NT2/D1 (cell line): ENCODE data around the gene GSTO1.

Source experiments
- DNase-seq: peaks from one replicate; pipeline ENCODE4 v3.0.0-alpha.2; 2011; ENCODE audit warnings: low read depth, low spot score
- H3K27me3 ChIP-seq: 2 replicates; pipeline ENCODE4 v1.6.0; 2011; ENCODE audit warnings: mild to moderate bottlenecking; ENCODE audit not compliant: insufficient read length, insufficient read depth
- H3K36me3 ChIP-seq: 2 replicates; pipeline ENCODE4 v1.6.1; 2011; ENCODE audit warnings: mild to moderate bottlenecking, low read length, mixed read lengths; ENCODE audit not compliant: insufficient read depth, insufficient read length
- H3K4me1 ChIP-seq: 2 replicates; pipeline ENCODE4 v1.5.1; 2011; ENCODE audit not compliant: insufficient read depth, insufficient read length
- H3K4me3 ChIP-seq: 2 replicates; pipeline ENCODE4 v1.5.1; 2011; ENCODE audit warnings: low read depth; ENCODE audit not compliant: insufficient read length
- H3K9ac ChIP-seq: 2 replicates; pipeline ENCODE4 v1.6.0; 2011; ENCODE audit warnings: low read depth; ENCODE audit not compliant: insufficient read length
- H3K9me3 ChIP-seq: 2 replicates; pipeline ENCODE4 v1.5.1; 2011; ENCODE audit warnings: mild to moderate bottlenecking, low read length; ENCODE audit not compliant: insufficient read depth
- SUZ12 ChIP-seq: IDR thresholded peaks from 2 replicates; pipeline ENCODE4 v1.6.1; 2011; ENCODE audit not compliant: insufficient read length, insufficient read depth; ENCODE audit errors: extremely low read depth
- YY1 ChIP-seq: IDR thresholded peaks from 2 replicates; pipeline ENCODE4 v1.6.1; 2011; ENCODE audit not compliant: insufficient read length, insufficient read depth
- ZNF274 ChIP-seq: IDR thresholded peaks from 2 replicates; pipeline ENCODE4 v1.6.1; 2011; ENCODE audit warnings: mild to moderate bottlenecking, low read depth, low read length

GSTO1 gene

GRCh38 chr10:104257235-104257634, 2.5 kb downstream of the GSTO1 start:
- H3K9me3 ChIP-seq, result peaks cover 3% of the 10 kb centered on the region; the same call in 1 of the 2 replicates
- no peak for DNase-seq
- no peak overlapping the region for H3K9ac ChIP-seq
- H3K36me3 ChIP-seq, result peaks cover 51% of the 10 kb centered on the region
- no peak for TF ChIP-seq YY1
- TF ChIP-seq SUZ12, result no peak
- no peak for TF ChIP-seq ZNF274
- H3K4me3 ChIP-seq, result no peak overlapping the region
- H3K27me3 ChIP-seq, result no peaks in the 10 kb centered on the region
- no peaks in the 10 kb centered on the region for H3K4me1 ChIP-seq

DNA sequence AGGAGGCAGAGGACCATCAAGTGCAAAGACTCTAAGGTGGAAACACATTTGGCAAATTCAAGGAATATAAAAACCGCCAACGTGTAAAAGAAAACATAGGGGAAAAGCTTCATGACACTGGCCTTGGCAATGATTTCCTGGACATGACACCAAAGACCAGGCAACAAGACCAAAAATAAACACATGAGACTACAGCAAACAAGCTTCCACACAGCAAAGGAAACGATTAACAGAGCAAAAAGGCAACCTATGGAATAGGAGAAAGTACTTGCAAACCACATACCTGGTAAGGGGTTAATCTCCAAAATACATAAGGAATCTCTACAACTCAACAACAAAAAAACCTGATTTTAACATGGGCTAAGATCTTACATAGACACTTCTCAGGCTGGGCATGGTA, 3.5 kb downstream of the GSTO1 start:
- Histone ChIP-seq H3K4me3 (no peak overlapping the region), H3K36me3 (peaks cover 60% of the 10 kb centered on the region), H3K4me1 (no peaks in the 10 kb centered on the region), H3K9ac (no peak overlapping the region), H3K27me3 (no peaks in the 10 kb centered on the region), H3K9me3 (no peaks in the 10 kb centered on the region)
- no peak for DNase-seq
- no peak for TF ChIP-seq ZNF274
- TF ChIP-seq SUZ12, result no peak
- TF ChIP-seq YY1, result no peak

- Histone ChIP-seq H3K9me3 (no peaks in the 10 kb centered on the region), H3K9ac (no peak overlapping the region), H3K4me3 (no peak overlapping the region), H3K36me3 (peaks cover 70% of the 10 kb centered on the region), H3K4me1 (no peaks in the 10 kb centered on the region), H3K27me3 (no peaks in the 10 kb centered on the region)
- no peak for DNase-seq
- TF ChIP-seq YY1 (no peak), SUZ12 (no peak), ZNF274 (no peak)
These were observed 4.8 kb downstream of the GSTO1 start for GRCh38 chr10:104259456-104259855.

GRCh38 chr10:104259999-104260774, 5.5 kb downstream of the GSTO1 start:
- no peaks in the 10 kb centered on the region for H3K9me3 ChIP-seq
- peaks cover 78% of the 10 kb centered on the region for H3K36me3 ChIP-seq
- no peak for DNase-seq
- no peak overlapping the region for H3K4me3 ChIP-seq
- no peaks in the 10 kb centered on the region for H3K4me1 ChIP-seq
- H3K27me3 ChIP-seq, result no peaks in the 10 kb centered on the region
- H3K9ac ChIP-seq, result no peak overlapping the region
- no peak for TF ChIP-seq ZNF274
- no peak for TF ChIP-seq SUZ12
- no peak for TF ChIP-seq YY1

DNA sequence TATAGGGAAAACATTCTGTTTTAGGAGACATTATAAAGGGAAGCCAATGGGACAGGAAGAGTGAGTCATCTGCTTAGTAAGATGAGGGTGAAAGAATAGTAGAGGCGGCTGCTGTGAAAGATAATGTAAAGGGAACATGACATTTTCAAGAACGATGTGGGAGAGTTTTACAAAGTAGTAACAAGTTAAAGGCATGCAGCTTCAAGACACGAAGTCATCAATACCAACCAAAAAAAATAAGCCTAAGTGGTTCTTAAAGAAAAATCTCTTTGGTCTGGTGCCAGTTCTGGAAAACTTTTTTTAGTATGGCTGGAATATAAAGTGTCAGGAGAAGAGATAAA, 6.1 kb downstream of the GSTO1 start:
- Histone ChIP-seq H3K9me3 (no peaks in the 10 kb centered on the region), H3K36me3 (peaks cover 83% of the 10 kb centered on the region), H3K9ac (no peak overlapping the region), H3K4me3 (no peak overlapping the region), H3K27me3 (no peaks in the 10 kb centered on the region), H3K4me1 (no peaks in the 10 kb centered on the region)
- no peak for DNase-seq
- TF ChIP-seq YY1, result no peak
- no peak for TF ChIP-seq ZNF274
- no peak for TF ChIP-seq SUZ12

GRCh38 chr10:104262055-104262454, 7.4 kb downstream of the GSTO1 start:
- no peaks in the 10 kb centered on the region for H3K4me1 ChIP-seq
- peaks cover 95% of the 10 kb centered on the region for H3K36me3 ChIP-seq
- no peaks in the 10 kb centered on the region for H3K9me3 ChIP-seq

GRCh38 chr10:104264783-104265182, 10.1 kb downstream of the GSTO1 start:
- TF ChIP-seq SUZ12 (no peak), YY1 (no peak), ZNF274 (no peak)
- Histone ChIP-seq H3K9ac (no peak overlapping the region), H3K27me3 (no peaks in the 10 kb centered on the region), H3K36me3 (peaks cover 81% of the 10 kb centered on the region), H3K4me1 (no peaks in the 10 kb centered on the region), H3K9me3 (no peaks in the 10 kb centered on the region), H3K4me3 (no peak overlapping the region)
- no peak for DNase-seq

More at GRCh38 chr10:104262055-104262454, 7.4 kb downstream of the GSTO1 start:
- DNase-seq, result no peak
- Histone ChIP-seq H3K4me3 (no peak overlapping the region), H3K27me3 (no peaks in the 10 kb centered on the region), H3K9ac (no peak overlapping the region)
- no peak for TF ChIP-seq YY1
- TF ChIP-seq ZNF274, result no peak
- no peak for TF ChIP-seq SUZ12
